GM21390 (cell line): Measurements from ENCODE around the gene MSN.

Source experiments
- ATAC-seq: cut with Tn5 transposase; IDR thresholded peaks from one replicate; pipeline ENCODE4 v1.9.1; 2021; ENCODE audit not compliant: unreplicated experiment

Gene MSN

DNA sequence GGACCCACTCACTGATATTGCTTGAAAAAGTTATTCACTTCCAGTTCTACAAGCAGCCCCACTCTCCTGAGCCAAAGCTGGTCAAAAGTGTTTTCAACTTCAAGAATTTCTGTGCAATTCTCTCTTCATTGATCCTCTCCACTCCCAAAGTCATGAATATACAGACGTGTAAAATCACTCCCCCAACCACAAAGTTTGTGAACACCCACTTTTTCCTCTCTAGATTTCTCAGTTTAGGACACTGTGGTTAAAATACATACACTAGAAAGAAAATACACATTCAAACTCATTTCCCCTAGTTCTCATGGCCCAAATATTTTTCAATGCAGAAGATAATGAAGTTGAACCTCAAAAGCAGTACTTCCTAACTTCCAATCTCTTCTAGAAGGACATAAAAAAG lies 116.3 kb downstream of the MSN start:
- ATAC-seq = no peak
